HK-2 (cell line): ENCODE data around the gene SMARCA1.
"Not testable (repeated sequence)": the region's sequence is repeated elsewhere in the genome, so short reads cannot be mapped to it uniquely, and the experiment has no call there.

ENCODE experiments used
- DNase-seq: peaks from one replicate; pipeline ENCODE4 v3.0.0-alpha.2; 2018; ENCODE audit not compliant: unreplicated experiment

The SMARCA1 gene, protein sequence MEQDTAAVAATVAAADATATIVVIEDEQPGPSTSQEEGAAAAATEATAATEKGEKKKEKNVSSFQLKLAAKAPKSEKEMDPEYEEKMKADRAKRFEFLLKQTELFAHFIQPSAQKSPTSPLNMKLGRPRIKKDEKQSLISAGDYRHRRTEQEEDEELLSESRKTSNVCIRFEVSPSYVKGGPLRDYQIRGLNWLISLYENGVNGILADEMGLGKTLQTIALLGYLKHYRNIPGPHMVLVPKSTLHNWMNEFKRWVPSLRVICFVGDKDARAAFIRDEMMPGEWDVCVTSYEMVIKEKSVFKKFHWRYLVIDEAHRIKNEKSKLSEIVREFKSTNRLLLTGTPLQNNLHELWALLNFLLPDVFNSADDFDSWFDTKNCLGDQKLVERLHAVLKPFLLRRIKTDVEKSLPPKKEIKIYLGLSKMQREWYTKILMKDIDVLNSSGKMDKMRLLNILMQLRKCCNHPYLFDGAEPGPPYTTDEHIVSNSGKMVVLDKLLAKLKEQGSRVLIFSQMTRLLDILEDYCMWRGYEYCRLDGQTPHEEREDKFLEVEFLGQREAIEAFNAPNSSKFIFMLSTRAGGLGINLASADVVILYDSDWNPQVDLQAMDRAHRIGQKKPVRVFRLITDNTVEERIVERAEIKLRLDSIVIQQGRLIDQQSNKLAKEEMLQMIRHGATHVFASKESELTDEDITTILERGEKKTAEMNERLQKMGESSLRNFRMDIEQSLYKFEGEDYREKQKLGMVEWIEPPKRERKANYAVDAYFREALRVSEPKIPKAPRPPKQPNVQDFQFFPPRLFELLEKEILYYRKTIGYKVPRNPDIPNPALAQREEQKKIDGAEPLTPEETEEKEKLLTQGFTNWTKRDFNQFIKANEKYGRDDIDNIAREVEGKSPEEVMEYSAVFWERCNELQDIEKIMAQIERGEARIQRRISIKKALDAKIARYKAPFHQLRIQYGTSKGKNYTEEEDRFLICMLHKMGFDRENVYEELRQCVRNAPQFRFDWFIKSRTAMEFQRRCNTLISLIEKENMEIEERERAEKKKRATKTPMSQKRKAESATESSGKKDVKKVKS

DNA sequence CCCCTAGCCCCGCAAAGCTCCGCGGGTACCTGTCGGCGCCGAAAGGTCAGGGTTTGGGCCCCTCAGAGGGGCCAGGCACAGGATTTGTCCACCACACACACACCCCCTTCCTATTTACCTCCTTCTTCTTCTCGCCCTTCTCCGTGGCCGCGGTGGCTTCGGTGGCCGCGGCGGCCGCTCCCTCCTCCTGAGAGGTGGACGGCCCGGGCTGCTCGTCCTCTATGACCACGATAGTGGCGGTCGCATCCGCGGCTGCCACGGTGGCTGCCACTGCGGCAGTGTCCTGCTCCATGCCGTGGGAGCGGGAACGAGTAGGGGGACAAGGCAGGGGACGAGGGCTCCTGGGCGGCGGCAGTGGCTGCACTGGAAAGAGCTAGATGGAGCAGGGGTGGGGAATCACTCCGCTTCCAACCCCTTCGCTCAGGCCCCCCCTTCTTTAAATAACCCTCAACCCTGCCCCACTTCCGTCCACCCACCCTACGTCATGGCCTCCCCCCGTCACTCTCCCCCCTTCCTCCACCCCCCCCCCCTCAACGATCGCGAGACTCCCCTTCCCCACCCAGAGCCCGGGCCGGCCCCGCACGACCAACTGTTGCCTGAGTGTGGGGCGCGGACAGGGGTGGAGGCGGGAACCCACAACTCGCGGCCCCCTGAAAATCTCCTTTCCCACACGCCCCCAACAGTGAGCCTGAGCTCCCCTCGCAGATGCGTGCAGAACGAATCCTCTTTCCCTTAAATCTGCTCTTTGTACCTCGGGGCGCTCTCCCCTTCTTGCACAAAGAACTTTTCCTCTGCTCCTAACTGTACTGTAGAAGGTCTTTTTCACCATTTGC is at the start of gene SMARCA1:
Gene SMARCA1, minus strand, starts transcription at position 412 of the 833 bp plus-strand sequence. Its CDS starts 120 bp downstream, at position 292.
- no peak for DNase-seq

DNA sequence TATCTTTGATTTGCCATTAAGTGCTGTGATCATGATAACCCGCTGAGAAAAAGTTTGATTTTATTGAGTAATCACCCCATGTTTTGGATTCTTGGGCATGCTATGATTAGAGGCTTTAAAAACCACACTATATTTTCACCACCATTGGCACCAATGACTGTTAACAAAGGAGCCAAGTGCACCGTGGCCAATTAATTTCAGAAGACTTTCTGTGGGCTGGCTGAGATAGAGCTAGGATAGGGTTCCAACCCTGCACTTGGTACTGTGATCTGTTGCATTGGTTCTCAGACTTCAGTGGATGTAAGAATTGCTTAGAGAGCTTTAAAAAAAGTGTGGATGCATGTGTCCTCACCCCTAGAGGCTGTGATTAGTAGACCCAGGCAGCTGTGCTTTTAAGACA is 49.1 kb upstream of the SMARCA1 start:
- DNase-seq, result no peak

DNA sequence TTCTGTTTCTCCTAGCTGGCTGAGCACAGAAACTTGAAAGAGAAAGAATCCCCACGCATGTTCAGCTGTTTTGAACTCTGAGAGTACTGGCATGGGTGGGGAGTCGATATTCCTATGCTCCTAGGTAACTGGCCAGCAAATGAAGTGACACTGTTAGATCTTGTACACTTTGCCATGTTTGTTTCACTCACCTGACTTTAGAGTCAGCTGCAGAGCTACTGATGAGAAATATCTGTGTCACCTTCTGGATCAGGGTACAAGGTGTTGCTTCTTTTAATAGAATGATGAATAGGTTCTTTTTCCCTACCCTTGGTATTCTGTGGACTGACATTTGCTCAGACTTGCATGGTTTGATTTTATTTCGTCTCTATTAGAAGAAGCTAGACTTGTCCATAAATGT is 45.1 kb upstream of the SMARCA1 start:
- DNase-seq, result no peak

DNA sequence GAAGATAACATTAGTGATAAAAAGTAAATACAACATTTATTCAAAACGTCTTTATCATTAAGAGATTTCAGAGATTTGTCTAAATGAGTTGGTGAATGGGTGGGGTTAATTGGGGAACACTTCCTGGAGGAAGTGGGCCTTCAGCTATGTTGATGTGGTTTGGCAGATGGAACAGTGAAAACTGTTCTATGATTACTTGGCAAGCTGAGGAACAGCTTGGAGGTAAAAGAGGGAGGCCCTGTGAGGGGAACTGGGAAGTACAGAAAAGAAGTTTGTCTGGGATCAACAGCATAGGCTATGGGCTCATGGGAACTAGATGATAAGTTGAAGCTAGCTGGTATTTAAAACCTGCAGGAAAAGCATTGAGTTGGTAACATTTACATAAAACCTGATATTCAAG is 42.8 kb upstream of the SMARCA1 start:
- no peak for DNase-seq

DNA sequence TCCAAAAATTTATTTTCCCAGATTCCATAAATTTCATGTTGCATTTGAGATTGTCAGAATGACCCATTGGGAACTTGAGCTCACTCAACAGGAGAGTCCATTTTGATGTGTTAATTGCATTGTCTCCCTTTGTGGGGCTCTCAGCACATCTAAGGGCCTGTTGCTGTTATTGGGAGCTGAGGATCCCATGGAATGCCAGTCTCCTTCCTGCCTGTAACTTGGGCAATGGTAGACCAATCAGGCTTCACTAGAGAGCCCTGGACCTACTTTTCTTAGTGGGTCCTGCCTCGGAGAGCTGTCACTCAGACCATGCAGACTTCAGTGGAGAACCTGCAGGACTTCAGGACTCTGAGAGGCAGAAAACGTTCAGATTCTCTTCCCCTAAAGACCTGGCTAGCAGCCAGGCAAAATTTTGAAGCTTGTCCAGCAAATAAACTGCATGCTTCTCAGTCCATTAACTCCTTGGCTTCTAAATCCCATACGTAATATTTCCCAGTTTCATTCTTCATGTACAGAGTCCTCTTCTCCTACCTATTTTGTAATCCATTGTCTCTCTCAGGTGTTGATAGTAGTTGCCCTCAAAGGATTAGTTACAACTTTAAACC is 41.9 kb upstream of the SMARCA1 start:
- DNase-seq, result no peak

DNA sequence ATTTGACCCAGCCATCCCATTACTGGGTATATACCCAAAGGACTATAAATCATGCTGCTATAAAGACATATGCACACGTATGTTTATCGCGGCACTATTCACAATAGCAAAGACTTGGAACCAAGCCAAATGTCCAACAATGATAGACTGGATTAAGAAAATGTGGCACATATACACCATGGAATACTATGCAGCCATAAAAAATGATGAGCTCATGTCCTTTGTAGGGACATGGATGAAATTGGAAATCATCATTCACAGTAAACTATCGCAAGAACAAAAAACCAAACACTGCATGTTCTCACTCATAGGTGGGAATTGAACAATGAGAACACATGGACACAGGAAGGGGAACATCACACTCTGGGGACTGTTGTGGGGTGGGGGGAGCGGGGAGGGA is 41.1 kb upstream of the SMARCA1 start:
- DNase-seq, result not testable (repeated sequence)

DNA sequence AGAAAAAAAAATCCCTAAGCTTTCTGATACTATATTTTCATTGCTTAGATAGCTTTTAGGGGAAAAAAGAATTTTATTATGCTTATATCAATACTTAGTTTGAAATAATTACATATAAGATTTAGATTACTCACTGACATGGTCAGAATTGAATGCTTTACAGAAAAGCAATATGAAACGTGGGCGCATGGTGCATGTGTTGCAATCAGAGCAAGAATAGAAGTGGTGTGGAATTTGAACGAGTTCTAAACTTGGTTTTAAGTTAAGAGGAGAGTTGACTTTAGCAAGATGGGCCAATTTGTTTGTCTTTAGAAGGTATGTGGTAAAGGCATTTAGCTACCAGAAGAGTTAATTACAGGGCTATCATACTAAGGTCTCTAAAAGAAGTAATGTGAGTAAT is 38.2 kb upstream of the SMARCA1 start:
- DNase-seq, result no peak

DNA sequence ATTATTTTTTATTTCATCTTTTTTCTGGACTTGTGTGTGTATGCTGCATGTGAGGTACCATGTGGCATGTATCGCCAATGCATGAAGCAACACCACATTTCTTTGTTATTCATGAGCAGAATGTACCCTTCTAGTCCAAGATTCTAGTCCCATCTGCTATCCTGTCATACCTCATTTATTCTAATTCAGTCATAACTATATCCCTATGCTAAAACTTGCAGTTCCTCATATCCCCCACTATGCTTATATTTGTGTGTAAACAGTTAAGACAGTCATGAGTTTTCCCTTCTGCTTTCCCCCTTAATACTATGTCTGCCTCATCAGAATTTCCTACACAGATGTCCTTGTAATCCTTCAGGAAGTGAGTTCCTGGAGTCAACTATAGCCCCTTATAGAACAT is 36.5 kb upstream of the SMARCA1 start:
- no peak for DNase-seq

DNA sequence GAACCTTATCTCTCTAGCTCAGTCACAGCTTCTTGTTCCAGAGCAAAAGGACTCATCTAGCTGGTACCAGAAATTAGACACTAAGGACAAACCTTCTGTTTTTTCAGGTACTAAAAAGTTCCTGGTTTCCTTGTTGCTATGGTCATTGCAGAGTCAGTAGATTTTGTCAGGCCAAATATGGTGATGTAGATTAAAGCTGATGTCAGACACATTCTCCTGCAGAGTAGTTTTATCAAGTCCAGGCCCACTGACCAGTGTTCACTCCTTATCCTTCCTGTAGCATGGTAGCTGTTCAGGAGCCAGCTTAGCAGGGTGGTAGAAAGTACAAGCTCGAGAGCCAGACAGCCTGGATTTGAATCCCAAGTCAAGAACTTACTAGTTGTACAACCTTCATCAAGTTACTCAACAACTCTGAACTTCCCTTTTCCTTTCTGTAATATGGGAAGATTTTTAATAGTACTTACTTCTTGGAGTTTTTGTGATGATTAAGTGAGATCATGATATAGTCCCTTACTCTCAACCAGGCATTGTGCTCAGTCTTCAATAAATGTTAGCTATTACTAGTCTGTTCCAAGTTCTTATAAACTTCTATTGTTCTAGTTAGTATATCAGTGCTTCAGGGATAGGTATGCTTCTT is 34.7 kb upstream of the SMARCA1 start:
- DNase-seq, result no peak

DNA sequence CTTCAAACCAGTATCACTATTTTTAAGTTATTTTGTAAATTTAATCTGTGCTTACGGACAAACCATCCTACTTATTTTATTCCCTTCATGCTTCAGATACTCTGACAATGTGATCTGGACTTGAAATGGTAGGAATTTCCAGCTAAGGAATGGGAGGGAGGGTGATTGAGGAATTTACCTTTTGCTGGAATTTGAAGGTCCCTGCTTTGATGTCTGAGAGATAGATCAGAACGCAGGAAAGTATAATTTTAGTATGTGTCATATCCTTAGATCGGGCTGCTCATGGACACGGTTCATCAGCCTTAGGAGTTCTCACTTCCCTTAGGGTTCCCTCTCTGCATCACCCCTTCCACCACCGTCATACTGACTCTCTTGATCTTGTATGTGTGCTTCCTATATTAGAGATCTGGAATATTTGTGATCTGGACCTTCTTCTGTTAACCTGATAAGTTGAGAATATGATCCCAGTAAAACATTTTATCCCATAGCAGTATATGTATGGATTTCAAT is 33.6 kb upstream of the SMARCA1 start:
- peak; percentile 3 for DNase-seq

DNA sequence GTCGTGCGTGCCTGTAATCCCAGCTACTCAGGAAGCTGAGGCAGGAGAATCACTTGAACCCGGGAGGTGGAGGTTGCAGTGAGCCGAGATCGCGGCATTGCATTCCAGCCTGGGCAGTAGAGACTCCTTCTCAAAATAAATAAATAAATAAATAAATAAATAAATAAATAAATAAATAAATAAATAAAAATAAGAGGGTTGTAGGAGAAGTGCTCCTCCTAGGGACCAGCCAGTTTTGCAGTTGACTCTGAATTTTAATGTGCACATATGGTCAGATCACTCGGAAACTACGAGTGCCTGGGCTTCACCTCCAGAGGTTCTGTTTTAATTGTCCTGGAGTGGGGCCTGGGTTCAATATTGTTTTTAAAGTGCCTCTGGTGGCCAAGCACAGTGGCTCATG is 31.5 kb upstream of the SMARCA1 start:
- not testable (repeated sequence) for DNase-seq

DNA sequence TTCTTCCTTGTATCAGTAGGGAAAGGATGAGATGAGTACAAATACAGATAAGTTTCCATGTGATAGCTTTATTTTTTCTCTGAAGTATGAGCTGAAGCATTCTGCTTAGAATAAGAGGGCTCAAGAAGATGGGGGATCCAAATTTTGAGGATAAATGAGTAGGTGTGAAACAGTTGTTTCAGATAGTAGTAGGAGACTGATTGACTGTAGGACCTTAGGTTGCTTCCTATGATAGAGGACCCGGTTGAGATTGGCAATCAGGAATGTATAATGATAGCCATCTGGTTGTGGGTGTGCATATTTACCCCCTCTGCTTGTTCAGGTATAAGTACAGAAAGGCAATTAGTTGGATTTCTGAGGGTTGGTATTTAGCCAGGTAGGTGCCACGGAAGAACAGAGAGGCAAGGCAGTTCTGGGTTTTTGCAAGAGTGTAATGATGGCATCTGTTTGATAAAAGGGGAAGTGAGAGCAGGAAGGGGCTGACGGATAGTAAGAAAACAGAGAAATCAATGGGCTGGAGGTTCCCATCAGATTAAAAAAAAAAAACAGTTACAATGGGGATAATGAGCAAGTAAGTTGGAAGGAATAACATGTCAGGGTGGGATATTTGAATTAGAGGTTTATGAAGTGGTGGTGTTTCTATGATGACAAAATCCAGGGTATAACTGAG is 30.5 kb upstream of the SMARCA1 start:
- no peak for DNase-seq

DNA sequence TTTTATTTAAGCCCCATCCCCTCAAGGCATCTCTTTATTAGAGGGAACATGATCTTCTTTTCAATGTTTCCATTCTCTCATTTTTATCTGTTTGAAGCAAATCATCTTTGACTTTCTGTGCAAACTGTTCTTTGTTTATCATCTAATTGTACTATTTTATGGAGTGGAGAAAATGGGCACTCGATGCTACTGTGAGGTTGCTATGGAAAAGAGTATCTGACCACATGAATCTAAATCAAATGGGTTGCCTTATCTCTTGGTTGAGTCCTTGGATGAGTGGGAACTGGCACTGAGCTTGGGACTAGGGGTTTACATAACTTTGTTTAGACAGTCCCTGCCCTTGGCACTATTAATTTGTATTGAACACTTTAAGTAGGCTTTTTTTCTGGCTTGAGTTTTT is 25.8 kb upstream of the SMARCA1 start:
- no peak for DNase-seq

DNA sequence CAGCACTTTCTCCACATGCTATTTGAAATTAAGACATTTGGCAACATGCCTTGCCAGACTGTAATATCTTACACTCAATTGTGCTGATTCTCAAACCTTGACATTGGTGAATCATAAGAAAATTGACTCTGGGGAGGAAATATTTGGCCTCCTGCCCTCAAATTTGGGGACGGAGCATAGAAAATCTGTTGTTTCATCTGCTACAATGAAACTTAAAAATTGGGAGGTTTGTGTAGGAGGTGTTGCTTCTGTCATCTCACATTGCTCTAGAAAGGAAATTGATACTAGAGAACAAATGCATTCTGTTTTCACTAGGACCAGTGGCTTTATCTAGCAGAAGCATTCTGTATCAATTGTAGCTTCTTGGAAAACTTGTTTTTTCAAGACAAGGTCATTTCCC is 22.1 kb upstream of the SMARCA1 start:
- DNase-seq, result no peak

DNA sequence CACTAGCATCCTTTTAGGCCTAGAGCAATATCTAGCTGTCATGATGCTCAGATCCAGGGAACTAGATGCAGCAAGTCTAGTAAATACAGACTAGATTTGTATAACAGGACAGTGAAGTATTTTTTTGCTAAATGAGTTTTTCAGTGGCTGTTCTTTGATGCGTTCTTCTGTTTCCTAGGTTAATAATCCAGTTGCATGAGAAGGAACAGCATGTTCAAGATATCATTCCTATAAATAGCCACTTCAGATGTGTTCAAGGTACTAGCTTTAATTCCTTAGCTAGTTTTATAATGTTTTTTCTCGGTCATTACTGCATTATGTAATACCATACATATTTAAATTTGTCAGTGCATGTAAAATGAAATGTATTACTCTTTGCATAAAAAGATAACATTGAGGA is 21.5 kb upstream of the SMARCA1 start:
- no peak for DNase-seq

DNA sequence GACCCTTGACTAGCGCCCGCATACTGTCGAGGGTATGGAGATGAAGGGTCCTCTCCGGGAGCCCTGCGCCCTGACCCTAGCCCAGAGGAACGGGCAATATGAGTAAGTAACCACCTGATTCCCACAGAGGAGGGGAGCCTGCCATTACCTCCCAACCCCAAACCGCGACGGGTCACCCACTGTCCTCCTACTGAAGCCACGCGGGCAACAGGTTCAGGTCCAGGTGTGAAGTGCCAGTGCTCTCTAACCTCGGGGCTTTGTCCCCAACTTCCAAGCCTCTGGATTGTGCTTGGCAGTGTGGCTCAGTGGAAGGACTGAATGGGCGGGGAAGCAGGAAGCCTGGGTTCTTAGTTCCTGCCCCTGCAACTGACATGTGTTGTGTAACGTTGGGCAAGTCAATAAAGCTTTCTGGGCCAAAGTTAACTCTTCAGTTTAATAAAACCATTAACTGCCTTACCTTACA is 17.5 kb upstream of the SMARCA1 start:
- peak; percentile 21 for DNase-seq

DNA sequence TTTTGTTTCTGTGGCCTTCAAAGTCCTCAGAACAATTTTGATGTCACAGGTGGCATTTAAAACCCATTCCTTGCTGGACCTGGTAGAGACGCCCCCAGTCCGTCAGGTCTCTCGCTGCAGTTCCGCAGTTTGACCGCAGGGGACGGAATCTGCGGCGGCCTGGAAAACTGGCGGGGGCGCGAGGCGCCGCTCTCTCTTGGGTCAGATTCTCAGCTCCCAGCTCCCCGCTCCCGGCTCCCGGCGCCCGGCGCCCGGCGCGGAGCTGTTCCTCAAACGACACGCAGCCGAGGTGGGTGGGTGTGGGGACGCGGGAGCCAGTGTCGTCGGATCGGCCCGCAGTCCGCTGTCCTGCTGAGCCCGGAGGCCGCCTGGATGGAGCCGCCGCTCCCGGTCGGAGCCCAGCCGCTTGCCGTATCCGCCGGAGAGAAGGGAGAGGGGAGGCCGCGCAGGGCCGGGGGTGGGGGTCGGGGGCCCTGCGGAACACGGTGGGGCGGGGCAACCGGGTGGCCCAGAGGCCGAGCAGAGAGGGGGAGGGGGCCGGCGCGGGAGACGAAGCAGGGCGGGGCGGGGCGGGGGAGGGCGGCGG is 16.9 kb upstream of the SMARCA1 start, which contains the start of gene OCRL:
Gene OCRL, plus strand, starts transcription at position 192 of the 586 bp plus-strand sequence. Its CDS starts 181 bp downstream, at position 373.
- peak; percentile 73 for DNase-seq

DNA sequence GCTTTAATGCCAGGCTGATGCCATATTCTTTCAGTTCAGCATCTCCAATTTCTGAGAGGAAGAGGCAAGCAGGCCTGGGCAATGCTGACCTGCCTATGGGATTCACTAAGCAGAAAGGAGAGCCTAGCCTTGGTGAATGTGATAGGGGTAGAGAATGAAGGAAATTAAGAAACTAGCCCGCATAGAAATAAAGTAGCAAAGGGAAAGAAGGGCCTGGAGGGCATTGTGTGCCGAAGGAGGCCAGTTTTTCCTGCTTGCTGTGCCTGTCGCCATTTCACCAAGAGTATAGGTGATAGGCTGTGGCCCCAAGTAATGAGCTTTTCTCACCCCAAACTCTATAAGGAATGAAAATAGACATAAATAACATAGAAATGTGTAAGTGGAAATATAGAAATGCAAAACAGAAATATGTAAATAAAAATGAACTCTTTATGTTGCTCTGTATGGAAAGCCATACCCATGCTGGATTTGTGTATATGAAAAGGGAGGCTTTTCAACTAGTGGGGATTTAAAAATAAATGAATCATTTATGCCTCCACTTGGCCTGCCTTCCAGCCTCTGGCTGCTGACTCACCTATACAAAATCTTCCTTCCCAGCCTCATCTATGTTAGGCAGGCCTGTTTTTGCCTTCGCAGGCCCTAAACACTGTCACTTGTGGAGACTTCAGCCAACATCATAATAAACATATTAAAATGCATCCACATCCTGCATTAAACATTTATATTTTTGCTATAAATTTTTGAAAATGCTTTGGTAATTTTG is 11.7 kb upstream of the SMARCA1 start:
- no peak for DNase-seq

DNA sequence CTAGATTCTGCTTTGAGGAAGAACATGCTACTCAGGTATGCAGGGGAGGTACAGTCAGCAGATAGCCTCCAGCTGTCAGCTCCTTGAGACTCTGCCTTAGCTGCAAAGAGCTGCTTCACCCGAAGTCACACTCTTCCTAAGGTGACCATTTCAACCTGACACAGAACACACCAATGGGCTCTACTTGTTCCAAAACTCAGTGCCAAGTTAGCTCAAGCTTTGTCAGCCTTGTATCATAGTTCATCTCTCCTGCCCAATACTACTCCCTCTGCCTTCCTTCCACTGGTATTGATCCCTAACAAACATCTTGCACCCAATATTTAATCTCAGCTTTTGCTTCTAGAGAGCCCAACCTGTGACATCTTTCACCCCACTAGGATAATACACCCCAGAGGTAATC is 7.8 kb upstream of the SMARCA1 start:
- DNase-seq, result no peak
